H9 (cell line): ENCODE measurements around the gene C1QL1. TPM values are rescaled to one million over a fixed set of nuclear protein-coding genes. Genes with fewer than 3 reads are reported as not detected.

Experiments
- DNase-seq: peaks from one replicate; pipeline ENCODE4 v3.0.0-alpha.2; 2017
- H2AFZ ChIP-seq: one replicate; pipeline ENCODE4 v1.6.1; 2013; ENCODE audit warnings: mild to moderate bottlenecking, low read length, control low read depth, moderate library complexity
- H2AK5ac ChIP-seq: 2 replicates; pipeline ENCODE4 v1.6.1; 2013; ENCODE audit warnings: low read length, control low read depth, mixed read lengths; ENCODE audit not compliant: insufficient read length
- H2BK120ac ChIP-seq: one replicate; pipeline ENCODE4 v1.6.1; 2013; ENCODE audit warnings: low read depth, mild to moderate bottlenecking, low read length, control low read depth, inconsistent platforms; ENCODE audit not compliant: poor library complexity, severe bottlenecking
- H2BK12ac ChIP-seq: 2 replicates; pipeline ENCODE4 v1.6.1; 2013; ENCODE audit warnings: low read length, control low read depth, mixed read lengths, low read depth; ENCODE audit not compliant: insufficient read length
- H2BK15ac ChIP-seq: 2 replicates; pipeline ENCODE4 v1.6.1; 2013; ENCODE audit warnings: low read depth, low read length, control low read depth
- H2BK20ac ChIP-seq: one replicate; pipeline ENCODE4 v1.6.1; 2013; ENCODE audit warnings: low read depth, mild to moderate bottlenecking, low read length, control low read depth, inconsistent platforms; ENCODE audit not compliant: poor library complexity, severe bottlenecking
- H2BK5ac ChIP-seq: 2 replicates; pipeline ENCODE4 v1.6.1; 2013; ENCODE audit warnings: low read length, control low read depth, mixed read lengths; ENCODE audit not compliant: insufficient read length
- H3K14ac ChIP-seq: 2 replicates; pipeline ENCODE4 v1.6.1; 2013; ENCODE audit warnings: low read length, control low read depth; ENCODE audit not compliant: insufficient read depth
- H3K18ac ChIP-seq: 2 replicates; pipeline ENCODE4 v1.6.1; 2013; ENCODE audit warnings: low read depth, mild to moderate bottlenecking, mixed read lengths, low read length, control low read depth; ENCODE audit not compliant: insufficient read length
- H3K23ac ChIP-seq: 2 replicates; pipeline ENCODE4 v1.6.1; 2013; ENCODE audit warnings: low read length, control low read depth, mixed read lengths, low read depth; ENCODE audit not compliant: insufficient read length
- H3K23me2 ChIP-seq: 2 replicates; pipeline ENCODE4 v1.6.1; 2013; ENCODE audit warnings: low read depth, mild to moderate bottlenecking, mixed read lengths, low read length, control low read depth; ENCODE audit not compliant: insufficient read length, poor library complexity, severe bottlenecking
- H3K27ac ChIP-seq: 2 replicates; pipeline ENCODE4 v1.5.1; 2013; ENCODE audit warnings: low read length, control low read depth, mixed read lengths, low read depth; ENCODE audit not compliant: insufficient read length
- H3K27me3 ChIP-seq: 2 replicates; pipeline ENCODE4 v1.6.1; 2013; ENCODE audit warnings: low read length, control low read depth, inconsistent platforms; ENCODE audit not compliant: insufficient read depth
- H3K4ac ChIP-seq: 2 replicates; pipeline ENCODE4 v1.6.1; 2013; ENCODE audit warnings: low read depth, mild to moderate bottlenecking, control low read depth, inconsistent platforms, low read length, moderate library complexity
- H3K4me1 ChIP-seq: 2 replicates; pipeline ENCODE4 v1.6.1; 2013; ENCODE audit warnings: low read length, control low read depth, inconsistent platforms; ENCODE audit not compliant: insufficient read depth
- H3K4me2 ChIP-seq: 2 replicates; pipeline ENCODE4 v1.6.1; 2013; ENCODE audit warnings: low read length, control low read depth, mixed read lengths; ENCODE audit not compliant: insufficient read length, insufficient read depth
- H3K56ac ChIP-seq: 2 replicates; pipeline ENCODE4 v1.6.1; 2013; ENCODE audit warnings: low read depth, mild to moderate bottlenecking, mixed read lengths, low read length, control low read depth; ENCODE audit not compliant: insufficient read length
- H3K79me1 ChIP-seq: 2 replicates; pipeline ENCODE4 v1.6.1; 2013; ENCODE audit warnings: low read depth, mild to moderate bottlenecking, moderate library complexity, low read length, control low read depth, inconsistent platforms; ENCODE audit not compliant: insufficient read depth, poor library complexity, severe bottlenecking
- H3K79me2 ChIP-seq: 2 replicates; pipeline ENCODE4 v1.6.1; 2013; ENCODE audit warnings: low read length, control low read depth, inconsistent platforms; ENCODE audit not compliant: insufficient read depth
- H3K9ac ChIP-seq: 2 replicates; pipeline ENCODE4 v1.6.1; 2013; ENCODE audit warnings: low read length, control low read depth, mixed read lengths; ENCODE audit not compliant: insufficient read length; ENCODE audit errors: extremely low read depth
- H3K9me3 ChIP-seq: one replicate; pipeline ENCODE4 v1.6.1; 2013; ENCODE audit warnings: low read depth, low read length, inconsistent platforms; ENCODE audit not compliant: control insufficient read depth
- H3T11ph ChIP-seq: one replicate; pipeline ENCODE4 v1.6.1; 2013; ENCODE audit warnings: mild to moderate bottlenecking, low read length, control low read depth, inconsistent platforms
- H4K20me1 ChIP-seq: one replicate; pipeline ENCODE4 v1.6.1; 2013; ENCODE audit not compliant: control insufficient read depth, insufficient read length, insufficient read depth
- H4K5ac ChIP-seq: 2 replicates; pipeline ENCODE4 v1.6.1; 2013; ENCODE audit warnings: low read depth, mild to moderate bottlenecking, mixed read lengths, low read length, control low read depth; ENCODE audit not compliant: insufficient read length
- H4K8ac ChIP-seq: replicated peaks from 2 replicates; pipeline ENCODE4 v1.6.1; 2013; ENCODE audit warnings: low read length, control low read depth, mixed read lengths, low read depth; ENCODE audit not compliant: insufficient read length
- H4K91ac ChIP-seq: 2 replicates; pipeline ENCODE4 v1.6.1; 2013; ENCODE audit warnings: low read depth, mild to moderate bottlenecking, moderate library complexity, mixed read lengths, low read length, control low read depth; ENCODE audit not compliant: insufficient read length
- H3K27ac Mint-ChIP-seq, 3 experiments: 2 replicates in 2 of 3; 3 replicates in 1 of 3; pipeline ENCODE4 v1.8.0; 2020 to 2021; ENCODE audit warnings: mixed read lengths in 3 of 3, mild to moderate bottlenecking in 1 of 3, moderate library complexity in 1 of 3
- H3K27me3 Mint-ChIP-seq: 2 replicates; pipeline ENCODE4 v1.8.0; 2021; ENCODE audit warnings: low read depth, mild to moderate bottlenecking, moderate library complexity, mixed read lengths
- H3K36me3 Mint-ChIP-seq, 3 experiments: 2 replicates in 2 of 3; 3 replicates in 1 of 3; pipeline ENCODE4 v1.8.0; 2020 to 2021; ENCODE audit warnings: low read depth in 3 of 3, mixed read lengths in 3 of 3; ENCODE audit not compliant: insufficient read depth in 1 of 3
- H3K4me1 Mint-ChIP-seq, 2 experiments: 2 replicates each; pipeline ENCODE4 v1.8.0; 2020; ENCODE audit warnings: mixed read lengths in 2 of 2
- H3K4me3 Mint-ChIP-seq, 2 experiments: 2 replicates in 1 of 2; 3 replicates in 1 of 2; pipeline ENCODE4 v1.8.0; 2020 to 2021; ENCODE audit warnings: mild to moderate bottlenecking in 2 of 2, mixed read lengths in 2 of 2, moderate library complexity in 1 of 2
- H3K9me3 Mint-ChIP-seq, 2 experiments: 2 replicates in 1 of 2; 3 replicates in 1 of 2; pipeline ENCODE4 v1.8.0; 2020; ENCODE audit warnings: mild to moderate bottlenecking in 2 of 2, mixed read lengths in 2 of 2, moderate library complexity in 1 of 2
- CTCF ChIP-seq: fragments of 200-600 bp; sonication (generic); conservative IDR thresholded peaks from 3 replicates; pipeline ENCODE4 v1.8.0; 2021; ENCODE audit warnings: antibody characterized with exemption, mild to moderate bottlenecking
- WGBS: extraction: QIAGEN DNeasy Blood & Tissue Kit; methylation state at CpG from one replicate; pipeline ENCODE4 v1.1.7; 2013; ENCODE audit warnings: missing lambda C conversion rate, low lambda C conversion rate, mixed read lengths; ENCODE audit not compliant: insufficient read length; ENCODE audit errors: extremely low coverage; 5-methylcytosine and 5-hydroxymethylcytosine counted together
- total RNA-seq: library from RNA; stranded (reverse); gene quantifications from 2 replicates; pipeline ENCODE4 v1.2.1, GENCODE V29; 2021

The C1QL1 gene
- total RNA-seq, 1 experiment from 2014 or later: 6.0 TPM

DNA sequence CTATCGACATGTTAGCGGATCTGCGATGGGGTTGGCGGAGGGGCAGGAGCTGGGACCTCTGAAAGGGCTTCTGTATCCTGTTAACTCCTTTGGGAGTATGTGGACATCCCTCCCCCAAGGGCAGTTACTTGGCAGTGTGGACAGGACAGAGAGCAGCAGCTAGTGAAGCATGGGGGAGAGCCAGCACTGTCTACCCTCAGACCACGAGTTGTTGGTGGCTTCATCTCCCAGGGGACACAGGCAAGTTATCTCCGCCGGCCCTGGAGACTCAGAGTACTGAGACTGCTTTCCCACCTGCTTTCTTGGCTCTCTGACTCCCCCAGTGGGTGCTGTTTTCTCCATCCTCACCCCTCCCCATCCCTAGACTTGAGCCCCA is 47.5 kb downstream of the C1QL1 start:
- no CpG with 5 or more reads among the region's 7 CpGs for WGBS

More for the DNA sequence above, 47.5 kb downstream of the C1QL1 start:
- Mint-ChIP-seq H3K4me3 (peak overlapping the region in 1 of 2 experiments; percentile 4; a peak in 1 of 5 replicates), H3K9me3 (no peaks in the 10 kb centered on the region), H3K27ac (no peak overlapping the region), H3K36me3 (peaks cover 2 to 5% (median 2%) of the 10 kb centered on the region in 3 experiments; a peak in 6 of 7 replicates), H3K27me3 (peaks cover 22% of the 10 kb centered on the region), H3K4me1 (peaks cover 17 to 32% of the 10 kb centered on the region in 2 experiments)
- H3K9me3 ChIP-seq: no peaks in the 10 kb centered on the region
- no peak overlapping the region for H4K8ac ChIP-seq
- no peak for TF ChIP-seq CTCF
- no peak overlapping the region for H3K27ac ChIP-seq
- no peak overlapping the region for H3K4me2 ChIP-seq
- no peaks in the 10 kb centered on the region for H3K23me2 ChIP-seq
- no peak overlapping the region for H2BK120ac ChIP-seq
- no peak overlapping the region for H2AK5ac ChIP-seq
- no peaks in the 10 kb centered on the region for H3K79me1 ChIP-seq
- no peak overlapping the region for H4K5ac ChIP-seq
- H3K4me1 ChIP-seq: peaks cover 7% of the 10 kb centered on the region; the same call in 1 of the 2 replicates
- H3K9ac ChIP-seq: no peak overlapping the region
- no peak overlapping the region for H2BK5ac ChIP-seq
- no peak overlapping the region for H3K23ac ChIP-seq
- no peak overlapping the region for H4K91ac ChIP-seq
- H3T11ph ChIP-seq: no peak overlapping the region
- no peaks in the 10 kb centered on the region for H4K20me1 ChIP-seq
- H2AFZ ChIP-seq: no peak overlapping the region
- no peak overlapping the region for H3K56ac ChIP-seq
- no peak overlapping the region for H3K18ac ChIP-seq
- H2BK12ac ChIP-seq: no peak overlapping the region
- peak; percentile 34 for DNase-seq
- 0 out of 2 replicates have a peak, but pooled peaks cover 2% of the 10 kb centered on the region for H3K27me3 ChIP-seq
- H3K79me2 ChIP-seq: no peaks in the 10 kb centered on the region
- H2BK20ac ChIP-seq: no peak overlapping the region
- no peak overlapping the region for H3K4ac ChIP-seq
- H3K14ac ChIP-seq: no peak overlapping the region
- H2BK15ac ChIP-seq: no peak overlapping the region
